ENCODE results near the gene CEP350.

The CEP350 gene

GRCh38 chr1:179954493-179955286, at the start of gene CEP350:
Gene CEP350 (plus strand): TSS chr1:179954810. CDS start chr1:179986182, 31,372 bp downstream.
- peak; percentile 99 for DNase-seq (ENCODE audit: low read depth)
- TF ChIP-seq CTCF (conservative IDR thresholded peaks at IDR 0.05; ENCODE audit: low read length), result no peak
- H3K4me3 ChIP-seq (ENCODE audit: low read length), result peak within 1 kb of the TSS; percentile 90

DNA sequence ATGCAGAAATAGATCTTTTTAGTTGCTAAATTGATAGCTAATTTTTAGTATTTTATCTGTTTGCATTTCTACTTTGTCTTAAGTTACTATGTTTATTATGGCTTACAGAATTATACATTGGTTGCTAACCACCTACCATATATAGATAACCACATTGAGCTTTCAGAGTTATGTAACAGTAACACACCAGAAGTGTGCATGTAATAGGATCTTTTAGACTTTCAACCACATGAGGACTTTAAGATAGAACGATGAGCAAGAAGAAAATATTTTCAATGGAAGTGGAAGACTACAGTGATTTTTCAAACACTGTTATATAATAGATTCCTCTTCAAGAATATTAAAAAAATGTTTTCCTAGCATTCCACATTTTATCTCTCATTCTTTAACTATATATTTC, 43.7 kb upstream of the CEP350 start:
- no peak for TF ChIP-seq CTCF (conservative IDR thresholded peaks at IDR 0.05; ENCODE audit: low read length)
- no peak overlapping the region for H3K4me3 ChIP-seq (ENCODE audit: low read length)
- no peak for DNase-seq (ENCODE audit: low read depth)

DNA sequence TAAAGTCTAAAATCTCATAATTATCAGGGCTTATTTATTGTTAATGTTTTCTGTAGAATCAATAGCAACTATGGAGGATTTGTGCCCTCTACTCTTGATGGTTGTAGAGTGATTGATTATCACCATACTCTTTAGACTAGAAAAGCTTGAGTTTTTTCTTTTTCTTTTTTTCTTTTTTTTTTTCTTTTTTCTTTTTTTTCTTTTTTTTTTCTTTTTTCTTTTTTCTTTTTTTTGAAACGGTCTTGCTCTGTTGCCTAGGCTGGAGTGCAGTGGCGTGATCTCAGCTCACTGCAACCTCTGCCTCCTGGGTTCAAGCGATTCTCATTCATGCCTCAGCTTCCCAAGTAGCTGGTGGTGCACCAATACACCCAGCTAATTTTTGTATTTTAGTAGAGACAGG, 42.8 kb upstream of the CEP350 start:
- DNase-seq (ENCODE audit: low read depth), result no peak
- no peak overlapping the region for H3K4me3 ChIP-seq (ENCODE audit: low read length)
- TF ChIP-seq CTCF (conservative IDR thresholded peaks at IDR 0.05; ENCODE audit: low read length), result no peak

GRCh38 chr1:179917601-179918429, 36.8 kb upstream of the CEP350 start:
- no peak overlapping the region for H3K4me3 ChIP-seq (ENCODE audit: low read length)
- DNase-seq (ENCODE audit: low read depth), result peak; percentile 9
- no peak for TF ChIP-seq CTCF (conservative IDR thresholded peaks at IDR 0.05; ENCODE audit: low read length)

GRCh38 chr1:179921472-179921871, 33.1 kb upstream of the CEP350 start:
- no peak for DNase-seq (ENCODE audit: low read depth)
- no peak for TF ChIP-seq CTCF (conservative IDR thresholded peaks at IDR 0.05; ENCODE audit: low read length)
- H3K4me3 ChIP-seq (ENCODE audit: low read length), result no peak overlapping the region

GRCh38 chr1:179921981-179922872, 32.4 kb upstream of the CEP350 start:
- no peak overlapping the region for H3K4me3 ChIP-seq (ENCODE audit: low read length)
- no peak for DNase-seq (ENCODE audit: low read depth)
- no peak for TF ChIP-seq CTCF (conservative IDR thresholded peaks at IDR 0.05; ENCODE audit: low read length)
